Measurements from ENCODE around the gene KCTD1. TPM values are rescaled to one million over a fixed set of nuclear protein-coding genes. Genes with fewer than 3 reads are reported as not detected.

KCTD1 gene
- total and polyA plus RNA-seq, 4 donors: 5.1 to 13.2 (median 9.3) TPM

DNA sequence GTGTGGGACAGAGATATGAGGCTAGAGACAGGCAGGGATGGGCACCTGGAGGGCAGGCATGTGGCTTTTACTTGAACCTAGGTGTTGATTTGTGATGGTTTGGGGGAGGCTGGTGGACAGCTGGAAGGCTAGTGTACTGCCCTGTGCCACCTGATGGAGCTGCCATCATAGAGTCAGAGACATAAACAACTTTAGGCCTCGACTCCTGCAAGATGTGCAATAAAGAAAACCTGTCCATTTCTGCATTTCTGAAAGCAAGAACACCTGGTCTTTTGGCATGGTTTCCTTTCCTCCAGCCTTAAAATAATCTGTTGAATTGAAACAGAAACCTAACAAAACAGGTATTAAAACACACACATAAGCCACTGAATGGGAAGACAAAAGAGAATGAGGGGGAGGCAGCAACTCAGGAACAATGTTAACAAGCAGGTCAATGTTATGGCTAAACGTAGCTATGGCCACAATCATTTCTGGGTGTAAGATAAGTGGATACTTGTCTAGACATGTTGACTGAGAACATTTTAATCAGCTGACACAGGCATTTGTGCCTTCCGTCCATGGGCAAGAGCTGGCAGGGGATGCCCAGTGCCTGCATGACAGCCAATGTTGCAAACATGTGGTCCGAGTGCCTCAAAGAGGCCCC, 87.8 kb downstream of the KCTD1 start:
- 24% methylated on average over 4 of the region's 4 CpGs for WGBS, 2 donors
- ATAC-seq (ENCODE audit: low FRiP score): no peak
- intact Hi-C loops (cut with DNase I): no loop called here

DNA sequence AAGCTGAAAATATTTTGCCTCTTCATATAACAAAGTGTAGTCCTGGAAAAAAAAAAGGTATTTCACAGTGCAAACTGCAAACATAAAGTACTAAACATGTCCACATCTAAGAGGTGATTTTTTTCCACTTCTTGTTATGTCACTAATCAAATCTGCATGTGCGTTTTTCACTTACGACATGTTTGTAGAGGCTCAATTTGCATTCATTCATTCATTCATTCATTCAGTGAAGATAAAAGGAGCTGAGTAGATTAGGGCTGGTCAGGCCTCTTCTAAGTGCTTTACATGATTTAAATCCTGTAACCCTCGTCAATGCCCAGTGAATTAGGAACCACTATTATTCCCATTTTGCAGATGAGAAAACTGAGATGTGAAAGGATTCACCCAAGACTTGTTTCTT, 88.5 kb downstream of the KCTD1 start:
- no peaks in the 10 kb centered on the region for H3K27me3 ChIP-seq (ENCODE audit: control insufficient read depth in 1 of 2, insufficient read depth in 2 of 2, low read length in 1 of 2)
- H3K4me1 ChIP-seq (ENCODE audit: control insufficient read depth in 1 of 2, insufficient read depth in 2 of 2, low read length in 2 of 2): no peaks in the 10 kb centered on the region
- 98% methylated on average over 3 of the region's 3 CpGs for WGBS, 2 donors
- ATAC-seq (ENCODE audit: low FRiP score) (no peak), DNase-seq (no peak)
- H3K9me3 ChIP-seq (ENCODE audit: control insufficient read depth, low read length): no peaks in the 10 kb centered on the region
- H3K27ac ChIP-seq (ENCODE audit: low read depth in 1 of 2, low read length in 2 of 2): no peak overlapping the region
- intact Hi-C loops (cut with DNase I): no loop called here
- H3K36me3 ChIP-seq (ENCODE audit: control insufficient read depth in 1 of 2, insufficient read depth in 2 of 2, low read length in 1 of 2): no peaks in the 10 kb centered on the region
- no peak overlapping the region for H3K4me3 ChIP-seq (ENCODE audit: low read length in 2 of 2)

More for the DNA sequence above, 87.8 kb downstream of the KCTD1 start:
- Histone ChIP-seq H3K9me3 (ENCODE audit: control insufficient read depth, low read length) (no peaks in the 10 kb centered on the region), H3K4me1 (ENCODE audit: control insufficient read depth in 1 of 2, insufficient read depth in 2 of 2, low read length in 2 of 2) (no peaks in the 10 kb centered on the region), H3K27me3 (ENCODE audit: control insufficient read depth in 1 of 2, insufficient read depth in 2 of 2, low read length in 1 of 2) (no peaks in the 10 kb centered on the region), H3K36me3 (ENCODE audit: control insufficient read depth in 1 of 2, insufficient read depth in 2 of 2, low read length in 1 of 2) (no peaks in the 10 kb centered on the region), H3K27ac (ENCODE audit: low read depth in 1 of 2, low read length in 2 of 2) (no peak overlapping the region), H3K4me3 (ENCODE audit: low read length in 2 of 2) (no peak overlapping the region)
- no peak for DNase-seq

- no peak overlapping the region for H3K27ac ChIP-seq (ENCODE audit: low read depth in 1 of 2, low read length in 2 of 2)
- no peak for DNase-seq
- H3K36me3 ChIP-seq (ENCODE audit: control insufficient read depth in 1 of 2, insufficient read depth in 2 of 2, low read length in 1 of 2): no peaks in the 10 kb centered on the region
- H3K27me3 ChIP-seq (ENCODE audit: control insufficient read depth in 1 of 2, insufficient read depth in 2 of 2, low read length in 1 of 2): no peaks in the 10 kb centered on the region
- ATAC-seq (ENCODE audit: low FRiP score): no peak
- 96 to 97% methylated on average over 12 of the region's 12 CpGs for WGBS, 2 donors
- H3K9me3 ChIP-seq (ENCODE audit: control insufficient read depth, low read length): no peaks in the 10 kb centered on the region
- H3K4me1 ChIP-seq (ENCODE audit: control insufficient read depth in 1 of 2, insufficient read depth in 2 of 2, low read length in 2 of 2): no peaks in the 10 kb centered on the region
- intact Hi-C loops (cut with DNase I): no loop called here
- H3K4me3 ChIP-seq (ENCODE audit: low read length in 2 of 2): no peak overlapping the region
These were observed 89.0 kb downstream of the KCTD1 start for GRCh38 chr18:26459340-26459739.

GRCh38 chr18:26458526-26459232, 89.7 kb downstream of the KCTD1 start:
- no peak overlapping the region for H3K27ac ChIP-seq (ENCODE audit: low read depth in 1 of 2, low read length in 2 of 2)
- 43 to 49% methylated on average over 9 of the region's 9 CpGs for whole genome bisulfite sequencing, 2 donors
- DNase-seq: no peak
- H3K36me3 ChIP-seq (ENCODE audit: control insufficient read depth in 1 of 2, insufficient read depth in 2 of 2, low read length in 1 of 2): no peaks in the 10 kb centered on the region
- no peak overlapping the region for H3K4me3 ChIP-seq (ENCODE audit: low read length in 2 of 2)
- intact Hi-C loops (cut with DNase I): no loop called here
- ATAC-seq (ENCODE audit: low FRiP score): no peak
- H3K9me3 ChIP-seq (ENCODE audit: control insufficient read depth, low read length): no peaks in the 10 kb centered on the region
- H3K27me3 ChIP-seq (ENCODE audit: control insufficient read depth in 1 of 2, insufficient read depth in 2 of 2, low read length in 1 of 2): no peaks in the 10 kb centered on the region
- H3K4me1 ChIP-seq (ENCODE audit: control insufficient read depth in 1 of 2, insufficient read depth in 2 of 2, low read length in 2 of 2): no peaks in the 10 kb centered on the region

DNA sequence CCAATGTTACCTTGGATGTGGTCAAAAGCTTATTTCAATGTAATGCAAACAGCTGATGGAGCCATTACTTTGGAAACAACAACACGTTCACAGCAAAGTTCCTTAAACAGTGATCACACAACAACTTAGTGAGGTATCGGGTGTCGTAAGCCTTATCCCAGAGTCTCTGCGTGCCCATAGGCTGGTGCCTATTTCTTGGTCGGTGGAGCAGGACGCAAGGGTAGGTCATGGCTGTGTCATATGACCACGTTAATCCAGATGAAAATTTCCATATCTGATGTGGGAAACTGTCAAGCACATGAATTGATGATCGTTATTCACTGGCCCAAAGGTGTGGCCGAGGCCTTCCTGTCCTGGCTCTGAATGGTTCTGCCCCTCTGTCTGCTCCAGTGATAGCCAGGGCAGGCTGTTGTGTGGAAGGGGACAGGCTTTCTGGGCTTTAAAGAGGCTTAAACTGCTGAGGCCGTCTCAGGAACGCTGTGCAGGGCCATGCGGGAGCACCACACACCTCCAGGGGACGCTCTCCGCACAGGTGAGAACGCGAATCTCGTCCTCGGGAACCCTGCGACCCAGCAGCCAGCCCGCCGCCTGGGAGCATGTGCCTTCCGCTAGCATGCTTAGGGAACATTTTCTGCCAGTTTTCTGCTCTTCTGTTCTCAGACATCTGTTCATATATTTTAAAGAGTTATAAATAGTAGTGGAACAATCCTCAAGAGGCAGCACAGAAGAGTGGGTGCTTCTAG, 90.6 kb downstream of the KCTD1 start:
- DNase-seq: no peak

DNA sequence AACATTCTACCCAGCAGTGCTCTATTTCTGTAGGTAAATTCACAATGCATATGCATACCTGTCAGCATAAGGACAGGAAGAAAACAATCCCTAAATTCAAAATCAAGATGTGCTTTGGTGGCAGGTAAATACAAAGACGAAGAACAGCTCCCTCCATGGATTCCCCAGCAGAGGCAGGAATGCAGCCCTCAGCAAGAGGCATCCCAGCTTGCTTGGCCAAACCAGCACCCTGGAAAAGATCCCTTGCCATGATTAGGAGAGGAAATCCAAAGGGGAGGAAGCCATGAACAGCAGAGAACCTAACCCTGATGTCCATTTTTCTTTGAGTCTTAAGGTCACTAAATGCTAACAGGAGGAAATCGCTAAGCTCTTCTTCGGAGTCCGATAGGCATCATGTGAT, 91.2 kb downstream of the KCTD1 start:
- 96 to 98% methylated on average over 4 of the region's 4 CpGs for WGBS, 2 donors
- Histone ChIP-seq H3K4me1 (ENCODE audit: control insufficient read depth in 1 of 2, insufficient read depth in 2 of 2, low read length in 2 of 2) (no peaks in the 10 kb centered on the region), H3K27ac (ENCODE audit: low read depth in 1 of 2, low read length in 2 of 2) (no peak overlapping the region), H3K4me3 (ENCODE audit: low read length in 2 of 2) (no peak overlapping the region), H3K9me3 (ENCODE audit: control insufficient read depth, low read length) (no peaks in the 10 kb centered on the region), H3K36me3 (ENCODE audit: control insufficient read depth in 1 of 2, insufficient read depth in 2 of 2, low read length in 1 of 2) (no peaks in the 10 kb centered on the region), H3K27me3 (ENCODE audit: control insufficient read depth in 1 of 2, insufficient read depth in 2 of 2, low read length in 1 of 2) (no peaks in the 10 kb centered on the region)
- DNase-seq: no peak
- no peak for ATAC-seq (ENCODE audit: low FRiP score)
- intact Hi-C loops (cut with DNase I): no loop called here

More for the DNA sequence above, 90.6 kb downstream of the KCTD1 start:
- Histone ChIP-seq H3K27me3 (ENCODE audit: control insufficient read depth in 1 of 2, insufficient read depth in 2 of 2, low read length in 1 of 2) (no peaks in the 10 kb centered on the region), H3K27ac (ENCODE audit: low read depth in 1 of 2, low read length in 2 of 2) (no peak overlapping the region), H3K36me3 (ENCODE audit: control insufficient read depth in 1 of 2, insufficient read depth in 2 of 2, low read length in 1 of 2) (no peaks in the 10 kb centered on the region), H3K4me3 (ENCODE audit: low read length in 2 of 2) (no peak overlapping the region), H3K9me3 (ENCODE audit: control insufficient read depth, low read length) (no peaks in the 10 kb centered on the region), H3K4me1 (ENCODE audit: control insufficient read depth in 1 of 2, insufficient read depth in 2 of 2, low read length in 2 of 2) (no peaks in the 10 kb centered on the region)
- WGBS, 2 donors: 67 to 73% methylated on average over 22 of the region's 22 CpGs
- ATAC-seq (ENCODE audit: low FRiP score): no peak
- intact Hi-C loops (cut with DNase I): no loop called here

DNA sequence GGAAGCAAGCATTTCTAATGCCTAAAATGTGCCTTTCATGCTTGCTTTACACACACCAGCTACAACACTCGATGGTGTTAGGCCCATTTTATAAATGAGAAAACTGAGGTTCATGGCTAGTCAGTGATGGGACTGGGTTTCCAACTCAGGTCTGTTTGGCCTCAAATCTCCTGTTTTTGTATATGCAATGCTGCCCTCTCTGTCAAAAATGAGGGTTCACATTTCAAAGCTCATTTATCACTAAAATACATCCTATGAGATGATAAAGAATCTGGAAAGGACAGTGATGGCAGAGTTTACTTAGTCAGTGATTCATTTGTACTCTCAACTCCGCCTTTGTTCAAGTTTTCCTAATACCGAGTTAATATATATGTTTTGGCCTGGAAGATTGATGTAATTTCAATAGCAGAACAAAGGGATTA, 92.3 kb downstream of the KCTD1 start:
- Histone ChIP-seq H3K27ac (ENCODE audit: low read depth in 1 of 2, low read length in 2 of 2) (no peak overlapping the region), H3K4me3 (ENCODE audit: low read length in 2 of 2) (no peak overlapping the region), H3K27me3 (ENCODE audit: control insufficient read depth in 1 of 2, insufficient read depth in 2 of 2, low read length in 1 of 2) (no peaks in the 10 kb centered on the region), H3K4me1 (ENCODE audit: control insufficient read depth in 1 of 2, insufficient read depth in 2 of 2, low read length in 2 of 2) (no peaks in the 10 kb centered on the region), H3K9me3 (ENCODE audit: control insufficient read depth, low read length) (no peaks in the 10 kb centered on the region), H3K36me3 (ENCODE audit: control insufficient read depth in 1 of 2, insufficient read depth in 2 of 2, low read length in 1 of 2) (no peaks in the 10 kb centered on the region)
- intact Hi-C loops (cut with DNase I): no loop called here
- no peak for DNase-seq
- ATAC-seq (ENCODE audit: low FRiP score): no peak
- WGBS, 2 donors: 89 to 92% methylated on average over 3 of the region's 3 CpGs

- H3K27me3 ChIP-seq (ENCODE audit: control insufficient read depth in 1 of 2, insufficient read depth in 2 of 2, low read length in 1 of 2): no peaks in the 10 kb centered on the region
- ATAC-seq (ENCODE audit: low FRiP score) (no peak), DNase-seq (no peak)
- H3K27ac ChIP-seq (ENCODE audit: low read depth in 1 of 2, low read length in 2 of 2): no peak overlapping the region
- no peaks in the 10 kb centered on the region for H3K4me1 ChIP-seq (ENCODE audit: control insufficient read depth in 1 of 2, insufficient read depth in 2 of 2, low read length in 2 of 2)
- intact Hi-C loops (cut with DNase I): no loop called here
- 97% methylated on average over 15 of the region's 15 CpGs for WGBS, 2 donors
- no peaks in the 10 kb centered on the region for H3K36me3 ChIP-seq (ENCODE audit: control insufficient read depth in 1 of 2, insufficient read depth in 2 of 2, low read length in 1 of 2)
- H3K9me3 ChIP-seq (ENCODE audit: control insufficient read depth, low read length): no peaks in the 10 kb centered on the region
- no peak overlapping the region for H3K4me3 ChIP-seq (ENCODE audit: low read length in 2 of 2)
These were observed 92.7 kb downstream of the KCTD1 start for GRCh38 chr18:26455639-26456038.
